Head of caudate nucleus (tissue), 42 donors: ENCODE measurements around the gene CDY1.
"Not testable (repeated sequence)": the region's sequence is repeated elsewhere in the genome, so short reads cannot be mapped to it uniquely, and the experiment has no call there.

Source experiments
- DNase-seq, 42 donors: peaks; one replicate each; pipeline versions ENCODE4 v3.0.0 to v3.0.0-alpha.2; 2020 to 2021; ENCODE audit warnings: mixed read lengths in 7 of 42
- intact Hi-C: fragments of 100-400 bp; cut with DNase I; formaldehyde crosslinking; loops from one replicate; pipeline ENCODE4 v1.15.0; 2022

The CDY1 gene

DNA sequence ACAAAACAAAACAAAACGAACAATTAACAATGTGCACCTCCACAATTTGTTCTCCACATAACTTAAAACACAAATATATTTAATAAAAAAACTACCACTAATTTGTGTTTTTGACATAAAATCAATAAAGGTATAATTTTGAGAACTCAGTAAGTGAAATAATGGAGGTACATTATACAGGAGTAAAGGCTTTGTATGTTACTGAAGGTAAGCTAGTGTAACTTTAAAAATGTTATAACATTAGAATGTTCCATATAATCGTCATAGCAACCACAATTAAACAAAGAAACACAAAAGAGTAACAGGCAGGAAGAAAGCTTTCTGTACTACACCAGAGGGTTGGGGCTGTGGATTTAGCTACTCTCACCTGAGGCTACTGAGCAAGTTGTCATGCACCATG is at the start of gene CDY1:
Gene CDY1 (plus strand): TSS at position 301 of the 400 bp plus-strand sequence. CDS start 326 bp downstream, outside the sequence.
- intact Hi-C loops, DNase-seq: not testable (repeated sequence)

GRCh38 chrY:25593336-25593735 is 28.6 kb upstream of the CDY1 start:
- DNase-seq, intact Hi-C loops: not testable (repeated sequence)

GRCh38 chrY:25620209-25620608 is 1.7 kb upstream of the CDY1 start:
- DNase-seq: not testable (repeated sequence)

GRCh38 chrY:25626524-25626923 is 4.6 kb downstream of the CDY1 start:
- intact Hi-C loops, DNase-seq: not testable (repeated sequence)

More at GRCh38 chrY:25620209-25620608, 1.7 kb upstream of the CDY1 start:
- intact Hi-C loops: not testable (repeated sequence)

DNA sequence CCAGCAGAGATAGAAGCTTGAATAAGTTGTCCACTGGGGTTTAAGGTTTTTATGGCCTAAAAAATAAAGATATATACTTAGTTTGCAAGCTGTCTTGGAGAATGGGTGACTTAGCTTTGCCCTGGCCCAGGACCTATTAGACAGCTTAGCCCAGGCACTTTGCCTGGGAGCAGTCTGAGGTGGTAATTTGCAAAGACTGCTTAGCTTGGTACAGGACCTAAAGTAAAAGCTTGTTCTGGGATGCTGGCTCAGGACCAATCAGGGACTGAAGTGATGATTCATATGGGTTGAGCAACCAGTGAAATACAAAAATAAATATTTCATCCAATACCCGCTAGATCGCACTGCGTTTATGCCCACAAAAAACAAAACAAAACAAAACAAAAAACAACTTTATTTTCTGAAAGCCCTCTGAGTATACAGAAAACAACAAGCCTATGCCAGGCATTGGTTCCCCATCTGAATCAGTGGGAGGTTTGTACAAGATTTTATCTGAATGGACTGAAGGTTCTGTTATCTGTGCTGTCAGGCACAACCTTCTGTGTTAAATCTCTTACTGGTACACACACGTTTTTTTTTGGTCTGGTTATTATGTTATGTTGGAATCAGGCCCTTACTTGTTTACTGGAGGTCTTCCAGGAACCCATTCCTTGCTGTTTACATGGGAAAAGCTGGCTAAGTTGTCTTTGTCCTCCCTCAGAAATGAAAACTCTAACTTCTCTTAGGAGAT is 8.6 kb downstream of the CDY1 start:
- intact Hi-C loops, DNase-seq: not testable (repeated sequence)

DNA sequence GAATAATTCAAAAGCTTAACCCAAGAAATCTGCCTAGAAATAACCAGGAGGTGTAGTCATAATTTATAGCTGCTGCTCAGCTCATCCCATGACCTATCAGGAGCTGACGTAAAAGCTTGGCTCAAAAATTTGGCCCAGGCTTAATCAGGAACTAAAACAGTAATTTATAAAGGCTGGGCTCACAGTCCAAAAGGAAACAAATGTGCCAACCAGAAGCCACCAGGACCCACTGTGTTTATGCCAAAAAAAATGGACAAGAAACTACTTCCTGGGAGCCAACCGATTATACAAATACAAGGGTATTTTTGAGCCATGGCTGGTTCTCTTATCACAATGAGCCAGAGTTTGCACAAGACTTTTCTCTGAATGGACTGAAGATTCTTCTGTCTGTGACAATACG is 17.9 kb downstream of the CDY1 start:
- intact Hi-C loops, DNase-seq: not testable (repeated sequence)

DNA sequence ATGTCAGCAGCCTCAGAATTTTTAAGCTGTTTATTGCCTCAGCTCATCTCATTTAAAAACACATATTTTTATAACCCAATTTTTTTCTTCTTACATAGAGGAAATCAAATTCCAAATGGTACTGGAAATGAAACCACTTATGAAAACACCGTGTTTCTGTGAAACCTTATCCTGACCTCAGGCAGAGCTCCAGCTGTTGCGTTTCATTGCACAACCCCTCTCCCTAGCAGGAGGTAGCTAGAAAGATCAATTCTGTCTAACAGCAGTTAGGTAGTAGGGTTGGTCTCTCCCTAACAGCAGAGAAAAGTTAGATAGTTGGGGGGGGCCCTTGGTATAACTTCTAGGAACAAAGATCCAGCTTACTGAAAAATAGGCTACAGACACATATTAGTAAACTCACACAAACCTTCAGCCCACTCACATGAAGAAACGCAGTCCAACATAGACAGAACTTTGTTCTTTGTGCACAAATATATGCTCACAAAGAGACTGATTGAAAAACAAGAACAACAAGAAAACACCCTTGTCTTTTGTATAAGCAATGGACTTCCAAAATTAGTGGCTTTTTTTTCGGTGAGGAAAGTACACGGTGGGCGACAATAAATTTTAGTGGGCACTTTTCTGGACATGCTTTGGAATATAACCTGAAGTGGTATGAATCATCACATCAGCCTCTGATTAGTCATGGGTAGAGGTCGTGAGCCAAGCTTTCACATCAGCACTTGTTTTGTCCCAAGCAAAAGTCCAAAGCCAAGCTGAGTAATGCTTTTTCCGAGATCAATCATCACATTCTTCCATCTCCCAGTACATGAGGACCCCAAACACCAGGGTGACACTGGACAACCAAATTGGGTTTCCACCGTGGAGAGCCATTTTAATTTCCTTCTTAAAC is 21.4 kb downstream of the CDY1 start:
- DNase-seq, intact Hi-C loops: not testable (repeated sequence)
